Heart left ventricle (tissue), 16 donors: Measurements from ENCODE around the gene CD244. TPM values are rescaled to one million over a fixed set of nuclear protein-coding genes. Genes with fewer than 3 reads are reported as not detected.
A peak's percentile ranks its signal among the peaks of the same experiment; 100 is the strongest.

Experiments used
- ATAC-seq, 4 donors: fragments of 200-7000 bp; cut with Tn5 transposase; one replicate each; pipeline ENCODE4 v1.9.1; 2020 to 2022; ENCODE audit warnings: moderate library complexity in 4 of 4, mild to moderate bottlenecking in 3 of 4, moderate number of reproducible peaks in 1 of 4
- DNase-seq, 5 donors: peaks; one replicate each; pipeline ENCODE4 v3.0.0-alpha.2; 2020
- H3K27ac ChIP-seq, 12 donors: fragments of 200-600 bp; sonication (generic) in 4 of 12; one replicate each; pipeline versions ENCODE4 v1.5.0 to v1.8.0; 2016 to 2022; ENCODE audit warnings: mild to moderate bottlenecking in 2 of 12
- H3K27me3 ChIP-seq, 9 donors: fragments of 200-600 bp; sonication (generic) in 2 of 9; one replicate each; pipeline versions ENCODE4 v1.5.1 to v1.8.0; 2016 to 2022; ENCODE audit warnings: mild to moderate bottlenecking in 3 of 9
- H3K36me3 ChIP-seq, 9 donors: fragments of 200-600 bp; sonication (generic) in 2 of 9; one replicate each; pipeline versions ENCODE4 v1.5.0 to v1.8.0; 2018 to 2022; ENCODE audit warnings: mild to moderate bottlenecking in 2 of 9
- H3K4me1 ChIP-seq, 12 donors: fragments of 200-600 bp; sonication (generic) in 4 of 12; one replicate each; pipeline versions ENCODE4 v1.5.0 to v1.8.0; 2016 to 2022; ENCODE audit warnings: mild to moderate bottlenecking in 3 of 12
- H3K4me3 ChIP-seq, 12 donors: fragments of 200-600 bp; sonication (generic) in 4 of 12; one replicate each; pipeline versions ENCODE4 v1.5.0 to v1.8.0; 2017 to 2022; ENCODE audit warnings: mild to moderate bottlenecking in 9 of 12, moderate library complexity in 4 of 12
- H3K9me3 ChIP-seq, 12 donors: fragments of 200-600 bp; sonication (generic) in 4 of 12; one replicate each; pipeline versions ENCODE4 v1.5.0 to v1.8.0; 2016 to 2022; ENCODE audit warnings: mild to moderate bottlenecking in 1 of 12
- POLR2A ChIP-seq, 2 donors: fragments of 450-650 bp; IDR thresholded peaks; one replicate each; pipeline ENCODE4 v1.6.1; 2017; ENCODE audit warnings: antibody characterized with exemption in 2 of 2, mild to moderate bottlenecking in 2 of 2, moderate library complexity in 2 of 2
- WGBS, 4 donors: extraction: QIAGEN DNeasy Blood & Tissue Kit in 2 of 4; methylation state at CpG; one replicate each; pipeline versions ENCODE4 v1.1.5 to v1.1.7; 2013 to 2018; 5-methylcytosine and 5-hydroxymethylcytosine counted together
- intact Hi-C, 10 donors: fragments of 100-400 bp; cut with DNase I; formaldehyde crosslinking; loops; one replicate each; pipeline versions ENCODE4 v1.11.1 to v1.14.2; 2022
- polyA plus RNA-seq, 2 donors: library from polyadenylated mRNA; stranded (reverse); fragments of 200-250 nt; gene quantifications; one replicate each; pipeline ENCODE4 v1.2.3, GENCODE V29; 2013
- total RNA-seq, 9 donors: library from RNA; depleted of rRNA in 2 of 9; stranded (reverse); fragments of >200 nt in 2 of 9; fragmentation: NEBNext Ultra II Directional in 3 of 9; extraction: Animal tissue kit (Norgen Biotek cat#: 25700) in 3 of 9; gene quantifications; one replicate each; pipeline versions ENCODE4 v1.1.0 to v1.2.4, GENCODE V29; 2016 to 2023
- TF ChIP-seq, protein P1 (sequence below), 12 donors: fragments of 200-600 bp; sonication (generic) in 4 of 12; IDR thresholded peaks; one replicate each; pipeline versions ENCODE4 v1.5.0 to v1.8.0; 2018 to 2022; ENCODE audit warnings: antibody characterized with exemption in 12 of 12, mild to moderate bottlenecking in 5 of 12
- donor health status: ischemic (EF 13 %, LVEDD 7.1; RV severe dilation, severe dysfunction).
- donor health status: healthy with polysubstance abuse.
- donor health status: DM: no; HTN: yes; CAD: no.
- donor health status: DM: no; HTN: no; CAD: no.
- donor health status: ischemic (EF 25% LVEDD 6.9; RV normal size, moderate dysfunction).
- donor health status: ischemic (EF 25% LVEDD 5.7; RV mildly dilated, moderate dysfunction).
- donor health status: healthy.
- donor health status: DM: yes; HTN: yes; CAD: no.
- donor health status: ischemic (EF 35%, LVEDD 5.7; RV mildly dilated, moderate dysfunction).
- donor health status: nonischemic (EF 11% LVEDD 7.7; RV severe dilation, severe dysfunction).
- donor health status: DM: yes; HTN: yes; CAD: no.
- donor health status: PGD.
- donor health status: ischemic (EF 29% LVEDD 5.4; RV normal size, mild dysfunction).
- donor health status: nonischemic (EF 23%, LVEDD 6.1; RV moderate dilation, normal function).

Gene CD244
- total and polyA plus RNA-seq, 11 donors, result 0.08 to 2.2 (median 0.29) TPM; not detected in 5

- ATAC-seq, result no peak
- no peak overlapping the region for H3K27ac ChIP-seq
These were observed 4.2 kb downstream of the CD244 start for GRCh38 chr1:160858507-160858906.

DNA sequence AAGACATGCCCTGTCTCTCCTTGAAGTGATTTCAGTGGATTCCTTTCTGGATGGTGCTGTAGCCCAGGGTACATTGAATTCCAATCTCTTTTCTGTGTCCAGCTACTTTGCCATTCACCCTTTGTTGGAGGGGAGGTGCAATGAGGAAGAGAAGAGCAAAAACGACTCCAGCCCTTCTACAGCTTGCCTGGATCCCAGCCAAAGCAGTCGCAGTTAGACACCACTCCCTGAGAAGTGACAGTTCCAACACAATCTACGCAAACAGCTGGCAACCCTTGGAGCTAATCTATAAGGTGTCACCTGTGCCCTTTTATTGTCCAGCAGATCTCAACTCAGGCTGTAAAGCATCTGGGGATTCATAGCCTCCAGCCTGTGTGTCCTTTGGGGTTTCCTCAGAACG lies 4.6 kb downstream of the CD244 start:
- peaks cover 0 to under 1% (median 0%) of the 10 kb centered on the region in 12 donors for H3K9me3 ChIP-seq
- peaks cover 0 to 54% (median 0%) of the 10 kb centered on the region in 12 donors for H3K4me1 ChIP-seq
- no peak overlapping the region for H3K27ac ChIP-seq
- no peak overlapping the region for H3K4me3 ChIP-seq
- no peak for TF ChIP-seq POLR2A (IDR thresholded peaks at IDR 0.05)
- TF ChIP-seq, protein P1, sequence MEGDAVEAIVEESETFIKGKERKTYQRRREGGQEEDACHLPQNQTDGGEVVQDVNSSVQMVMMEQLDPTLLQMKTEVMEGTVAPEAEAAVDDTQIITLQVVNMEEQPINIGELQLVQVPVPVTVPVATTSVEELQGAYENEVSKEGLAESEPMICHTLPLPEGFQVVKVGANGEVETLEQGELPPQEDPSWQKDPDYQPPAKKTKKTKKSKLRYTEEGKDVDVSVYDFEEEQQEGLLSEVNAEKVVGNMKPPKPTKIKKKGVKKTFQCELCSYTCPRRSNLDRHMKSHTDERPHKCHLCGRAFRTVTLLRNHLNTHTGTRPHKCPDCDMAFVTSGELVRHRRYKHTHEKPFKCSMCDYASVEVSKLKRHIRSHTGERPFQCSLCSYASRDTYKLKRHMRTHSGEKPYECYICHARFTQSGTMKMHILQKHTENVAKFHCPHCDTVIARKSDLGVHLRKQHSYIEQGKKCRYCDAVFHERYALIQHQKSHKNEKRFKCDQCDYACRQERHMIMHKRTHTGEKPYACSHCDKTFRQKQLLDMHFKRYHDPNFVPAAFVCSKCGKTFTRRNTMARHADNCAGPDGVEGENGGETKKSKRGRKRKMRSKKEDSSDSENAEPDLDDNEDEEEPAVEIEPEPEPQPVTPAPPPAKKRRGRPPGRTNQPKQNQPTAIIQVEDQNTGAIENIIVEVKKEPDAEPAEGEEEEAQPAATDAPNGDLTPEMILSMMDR (IDR thresholded peaks at IDR 0.05), result no peak
- H3K36me3 ChIP-seq, result no peaks in the 10 kb centered on the region
- WGBS, 4 donors, result 24 to 31% (median 30%) methylated on average over 4 of the region's 4 CpGs
- no peak for ATAC-seq
- peak in 2 of 5 donors; percentile 37 to 65 for DNase-seq
- intact Hi-C loops, result no loop called here
- peaks cover 0 to 21% (median 0%) of the 10 kb centered on the region in 9 donors for H3K27me3 ChIP-seq

More at GRCh38 chr1:160858507-160858906, 4.2 kb downstream of the CD244 start:
- Histone ChIP-seq H3K4me3 (no peak overlapping the region), H3K36me3 (no peaks in the 10 kb centered on the region), H3K9me3 (no peaks in the 10 kb centered on the region), H3K27me3 (peaks cover 0 to 21% (median 0%) of the 10 kb centered on the region in 9 donors), H3K4me1 (peaks cover 0 to 58% (median 0%) of the 10 kb centered on the region in 12 donors)
- 60 to 73% (median 63%) methylated on average over 3 of the region's 3 CpGs for WGBS, 4 donors
- DNase-seq, result no peak
- TF ChIP-seq, protein P1 (IDR thresholded peaks at IDR 0.05), result no peak
- TF ChIP-seq POLR2A (IDR thresholded peaks at IDR 0.05), result no peak
- intact Hi-C loops, result no loop called here

DNA sequence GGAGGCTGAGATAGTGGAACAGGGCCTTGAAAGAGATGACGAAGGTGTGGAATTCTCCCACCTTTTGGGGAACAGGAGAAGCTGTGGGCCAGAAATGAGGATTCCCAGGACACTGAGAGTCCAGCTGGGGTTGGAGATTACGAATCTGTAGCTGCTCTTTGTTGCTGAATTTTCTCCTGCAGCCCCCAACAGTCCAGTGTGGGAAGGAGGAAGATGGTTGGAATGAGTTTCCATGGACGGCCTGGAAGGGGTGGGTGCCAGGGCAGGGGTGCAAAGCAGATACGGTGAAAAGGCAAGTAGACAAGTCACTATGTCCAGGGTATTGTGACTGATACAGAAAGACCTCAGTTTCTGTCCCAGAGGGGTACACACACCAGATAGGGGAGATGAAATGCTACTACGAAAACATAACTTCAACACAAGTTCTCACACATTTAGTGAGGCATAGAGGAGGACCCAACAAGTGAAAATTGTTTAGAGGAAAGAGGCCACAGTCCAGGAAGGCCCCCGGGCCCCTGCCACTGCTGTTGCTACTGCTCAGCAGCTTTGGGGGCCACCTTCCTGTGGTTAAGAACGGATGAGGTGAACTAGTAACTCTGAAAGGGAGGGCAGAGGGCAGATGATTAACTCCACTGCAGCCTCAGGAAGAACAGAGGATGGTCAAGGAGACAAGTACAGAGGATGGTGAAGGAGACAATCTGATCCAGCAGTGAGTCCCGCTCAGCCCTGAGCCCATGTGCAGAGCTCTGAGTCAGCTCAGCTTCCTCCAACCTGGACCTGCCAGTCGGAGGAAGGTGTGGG lies 7.3 kb downstream of the CD244 start:
- ATAC-seq, result no peak

DNA sequence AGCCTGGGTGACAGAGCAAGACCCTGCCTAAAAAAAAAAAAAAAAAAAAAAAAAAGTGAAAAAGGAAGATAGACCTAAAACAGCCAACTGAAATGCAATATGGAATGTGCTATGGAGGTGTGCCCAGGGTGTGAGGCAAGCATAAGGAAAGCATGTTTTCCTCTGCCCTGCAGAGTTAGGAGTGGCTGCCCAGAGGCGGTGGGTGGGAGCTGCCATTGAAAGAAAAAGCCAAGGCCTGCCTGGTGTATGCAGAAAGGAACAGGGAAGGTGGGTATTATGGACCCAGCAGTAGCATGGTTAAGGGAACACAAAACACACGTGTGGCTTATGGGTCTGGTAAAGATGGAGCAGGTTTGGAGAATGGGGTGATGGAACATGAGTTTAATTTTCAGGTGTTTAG lies 8.9 kb downstream of the CD244 start:
- Histone ChIP-seq H3K4me1 (peaks cover 0 to 11% (median 0%) of the 10 kb centered on the region in 12 donors), H3K27ac (no peak overlapping the region), H3K36me3 (no peaks in the 10 kb centered on the region), H3K4me3 (no peak overlapping the region), H3K9me3 (peaks cover 0 to 5% (median 0%) of the 10 kb centered on the region in 12 donors), H3K27me3 (no peaks in the 10 kb centered on the region)
- no peak for ATAC-seq
- TF ChIP-seq POLR2A (IDR thresholded peaks at IDR 0.05), result no peak
- TF ChIP-seq, protein P1 (IDR thresholded peaks at IDR 0.05), result no peak
- WGBS, 4 donors, result 81 to 93% (median 87%) methylated on average over 2 of the region's 2 CpGs
- DNase-seq, result no peak
- intact Hi-C loops, result no loop called here

More for the DNA sequence above, 7.3 kb downstream of the CD244 start:
- peak overlapping the region in 1 of 12 donors; percentile 49 for H3K27ac ChIP-seq
- H3K27me3 ChIP-seq, result no peaks in the 10 kb centered on the region
- peaks cover 0 to 27% (median 0%) of the 10 kb centered on the region in 12 donors for H3K4me1 ChIP-seq
- TF ChIP-seq POLR2A (IDR thresholded peaks at IDR 0.05), result no peak
- TF ChIP-seq, protein P1 (IDR thresholded peaks at IDR 0.05), result no peak
- peaks cover 0 to 5% (median 0%) of the 10 kb centered on the region in 12 donors for H3K9me3 ChIP-seq
- intact Hi-C loops, result no loop called here
- no peaks in the 10 kb centered on the region for H3K36me3 ChIP-seq
- no peak overlapping the region for H3K4me3 ChIP-seq
- WGBS, 4 donors, result 67 to 76% (median 67%) methylated on average over 9 of the region's 9 CpGs
- no peak for DNase-seq
